ENCODE measurements around the gene MRPS6.

MRPS6 gene

DNA sequence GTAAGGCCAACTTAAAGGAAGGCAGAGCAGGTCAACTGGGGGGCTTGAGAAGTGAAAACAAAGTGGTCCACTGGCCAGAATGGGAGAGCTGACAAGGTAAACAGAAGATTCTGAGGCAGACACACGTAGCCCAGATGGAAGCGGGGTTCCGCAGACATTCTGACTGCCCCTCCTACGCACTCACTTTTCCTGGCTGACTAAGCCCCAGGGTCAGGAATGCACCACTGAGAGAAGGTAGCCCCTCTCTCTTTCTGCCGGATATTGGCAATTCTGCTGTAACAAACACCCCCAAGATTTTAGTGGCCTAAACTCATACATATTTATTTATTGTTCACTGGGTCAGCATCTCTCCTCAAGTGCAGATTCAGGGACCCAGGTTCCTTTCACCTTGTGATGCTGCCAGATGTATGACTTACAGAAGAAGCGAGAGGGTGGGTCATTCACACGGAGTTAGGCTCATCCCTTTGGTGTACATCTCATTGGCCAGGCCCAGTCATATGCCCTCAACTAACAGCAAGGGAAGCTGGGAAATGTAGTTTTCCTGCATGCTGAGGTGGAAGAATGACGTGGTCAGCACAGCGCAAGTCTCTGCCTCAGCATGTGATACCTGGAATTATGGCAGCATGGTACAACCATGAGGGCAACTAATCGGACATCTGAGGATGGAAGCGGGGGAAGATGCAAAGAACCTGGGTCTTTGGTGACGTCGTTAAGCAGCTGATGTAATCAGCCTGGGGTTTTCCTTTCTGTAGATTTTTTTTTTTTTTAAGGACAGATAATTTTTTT, 43.4 kb upstream of the MRPS6 start:
- peak overlapping the region in 1 of 2 experiments; percentile 95 for H2BK12ac ChIP-seq (ENCODE audit: low read length in 2 of 2)
- H2BK5ac ChIP-seq (ENCODE audit: low read depth, low read length, poor library complexity, severe bottlenecking), result no peak overlapping the region
- H3K9ac ChIP-seq (ENCODE audit: low read length), result no peak overlapping the region
- no peak overlapping the region for H2AK5ac ChIP-seq (ENCODE audit: low read length, severe bottlenecking)
- no peak overlapping the region for H3K4ac ChIP-seq (ENCODE audit: low read depth in 1 of 2, low read length in 2 of 2)
- H3K4me3 ChIP-seq (ENCODE audit: insufficient read depth in 1 of 2, low read depth in 1 of 2, low read length in 2 of 2), result no peak overlapping the region
- peak overlapping the region; percentile 88 for H4K91ac ChIP-seq (ENCODE audit: low read length)
- peak overlapping the region; percentile 77 for H4K8ac ChIP-seq (ENCODE audit: low read length)
- no peak overlapping the region for H3K23ac ChIP-seq (ENCODE audit: low read length in 2 of 2)
- DNase-seq, result peak; percentile 78
- H3K9me3 ChIP-seq (ENCODE audit: control insufficient read depth, low read length), result peaks cover 8% of the 10 kb centered on the region
- no peak overlapping the region for H2BK15ac ChIP-seq (ENCODE audit: low read depth, poor library complexity, severe bottlenecking)
- H3K4me2 ChIP-seq (ENCODE audit: low read length, poor library complexity, severe bottlenecking), result no peak overlapping the region
- H3K27ac ChIP-seq (ENCODE audit: low read length, poor library complexity, severe bottlenecking), result no peak overlapping the region
- H3K27me3 ChIP-seq (ENCODE audit: control insufficient read depth in 1 of 2, insufficient read depth in 1 of 2, low read length in 2 of 2), result no peaks in the 10 kb centered on the region
- no peak overlapping the region for H3K14ac ChIP-seq (ENCODE audit: low read length in 2 of 2)
- peak overlapping the region; percentile 57 for H2AFZ ChIP-seq (ENCODE audit: low read depth, low read length)
- no peaks in the 10 kb centered on the region for H3K79me1 ChIP-seq (replicated peaks; ENCODE audit: low read length, poor library complexity, severe bottlenecking)
- H2BK120ac ChIP-seq (ENCODE audit: low read depth, low read length), result no peak overlapping the region
- H3K4me1 ChIP-seq (ENCODE audit: control insufficient read depth, insufficient read depth, low read depth, low read length), result peaks cover 2% of the 10 kb centered on the region
- WGBS, result 60% methylated on average over 11 of the region's 13 CpGs
- H3K36me3 ChIP-seq (ENCODE audit: control insufficient read depth in 1 of 2, insufficient read depth in 2 of 2, low read depth in 1 of 2, low read length in 2 of 2), result no peaks in the 10 kb centered on the region
- no peak overlapping the region for H3K18ac ChIP-seq (ENCODE audit: low read depth in 1 of 2, low read length in 2 of 2)

DNA sequence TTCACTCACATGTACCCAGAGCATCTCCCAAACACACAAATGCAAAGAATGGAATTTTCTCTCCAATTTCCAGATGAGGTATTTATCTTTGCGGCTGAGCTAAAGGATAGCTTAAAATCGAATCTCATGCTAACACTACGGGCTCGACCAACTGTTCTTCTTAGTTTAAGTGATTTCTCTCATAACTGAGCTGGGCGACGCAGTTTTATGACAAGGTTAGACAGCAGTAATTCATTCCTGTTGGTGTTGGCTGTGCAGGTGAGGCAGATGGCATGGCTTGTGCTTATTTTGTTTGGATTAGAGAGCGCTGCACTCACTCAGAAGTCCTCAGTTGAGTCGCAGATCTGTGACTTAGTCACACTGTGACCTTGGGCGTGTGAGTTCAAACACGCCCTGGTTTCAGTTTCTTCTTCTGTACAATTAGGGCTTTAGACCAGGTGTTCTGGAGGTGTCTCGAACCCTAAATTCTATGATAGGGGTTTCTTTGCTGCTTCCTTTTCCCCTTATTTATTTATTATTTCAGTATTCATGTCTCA, 41.5 kb upstream of the MRPS6 start:
- WGBS, result 88% methylated on average over 10 of the region's 11 CpGs
- Histone ChIP-seq H3K4me3 (ENCODE audit: insufficient read depth in 1 of 2, low read depth in 1 of 2, low read length in 2 of 2) (no peak overlapping the region), H3K4ac (ENCODE audit: low read depth in 1 of 2, low read length in 2 of 2) (no peak overlapping the region), H2BK120ac (ENCODE audit: low read depth, low read length) (no peak overlapping the region), H3K14ac (ENCODE audit: low read length in 2 of 2) (no peak overlapping the region), H3K9ac (ENCODE audit: low read length) (no peak overlapping the region), H4K8ac (ENCODE audit: low read length) (no peak overlapping the region), H4K91ac (ENCODE audit: low read length) (no peak overlapping the region), H2BK5ac (ENCODE audit: low read depth, low read length, poor library complexity, severe bottlenecking) (no peak overlapping the region), H2BK15ac (ENCODE audit: low read depth, poor library complexity, severe bottlenecking) (no peak overlapping the region), H2AK5ac (ENCODE audit: low read length, severe bottlenecking) (no peak overlapping the region), H2BK12ac (ENCODE audit: low read length in 2 of 2) (no peak overlapping the region), H3K18ac (ENCODE audit: low read depth in 1 of 2, low read length in 2 of 2) (no peak overlapping the region), H3K36me3 (ENCODE audit: control insufficient read depth in 1 of 2, insufficient read depth in 2 of 2, low read depth in 1 of 2, low read length in 2 of 2) (no peaks in the 10 kb centered on the region), H3K23ac (ENCODE audit: low read length in 2 of 2) (no peak overlapping the region), H3K4me2 (ENCODE audit: low read length, poor library complexity, severe bottlenecking) (no peak overlapping the region), H3K9me3 (ENCODE audit: control insufficient read depth, low read length) (peaks cover 8% of the 10 kb centered on the region), H3K27ac (ENCODE audit: low read length, poor library complexity, severe bottlenecking) (no peak overlapping the region), H2AFZ (ENCODE audit: low read depth, low read length) (no peak overlapping the region), H3K4me1 (ENCODE audit: control insufficient read depth, insufficient read depth, low read depth, low read length) (peaks cover 10% of the 10 kb centered on the region), H3K79me1 (replicated peaks; ENCODE audit: low read length, poor library complexity, severe bottlenecking) (no peaks in the 10 kb centered on the region), H3K27me3 (ENCODE audit: control insufficient read depth in 1 of 2, insufficient read depth in 1 of 2, low read length in 2 of 2) (no peaks in the 10 kb centered on the region)
- DNase-seq, result no peak

GRCh38 chr21:34034369-34035014, 38.9 kb upstream of the MRPS6 start:
- Histone ChIP-seq H3K36me3 (ENCODE audit: control insufficient read depth in 1 of 2, insufficient read depth in 2 of 2, low read depth in 1 of 2, low read length in 2 of 2) (no peaks in the 10 kb centered on the region), H3K79me1 (replicated peaks; ENCODE audit: low read length, poor library complexity, severe bottlenecking) (no peaks in the 10 kb centered on the region)
- 85% methylated on average over 6 of the region's 8 CpGs for WGBS

DNA sequence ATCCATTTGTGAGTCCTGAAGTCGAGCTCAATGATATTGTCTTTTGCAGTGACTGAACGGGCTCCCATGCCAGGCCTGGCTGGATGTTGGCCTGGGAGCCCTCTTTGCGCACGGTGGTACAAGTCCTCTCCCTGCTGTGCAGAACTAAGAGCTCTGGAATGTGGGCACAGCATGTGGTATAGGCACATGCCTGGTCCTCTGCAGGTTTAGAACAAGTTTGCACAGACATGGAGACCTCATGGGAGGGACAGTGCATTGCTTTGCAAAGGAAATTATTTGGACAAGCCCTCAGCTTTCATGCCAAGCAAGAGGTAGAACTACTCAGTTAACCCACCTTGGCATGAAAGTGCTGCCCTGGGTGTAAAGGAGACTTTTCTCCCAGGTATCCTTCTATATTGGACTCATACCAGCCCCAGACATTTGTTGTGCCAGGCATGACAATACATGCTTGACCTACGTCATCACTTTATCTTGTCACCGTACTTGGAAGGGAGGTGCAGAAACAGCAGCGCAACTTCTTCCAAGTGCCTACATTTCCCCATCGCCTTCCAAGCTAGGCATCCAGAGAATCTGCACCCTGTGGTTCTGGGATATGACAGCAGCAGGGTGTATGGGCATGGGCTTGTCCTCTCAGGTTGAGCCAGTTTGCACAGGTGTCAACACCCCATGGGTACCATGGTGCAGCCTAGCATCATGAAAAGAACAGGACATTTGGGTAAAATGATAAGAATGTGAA, 37.6 kb upstream of the MRPS6 start:
- Histone ChIP-seq H3K4ac (ENCODE audit: low read depth in 1 of 2, low read length in 2 of 2) (no peak overlapping the region), H3K27me3 (ENCODE audit: control insufficient read depth in 1 of 2, insufficient read depth in 1 of 2, low read length in 2 of 2) (no peaks in the 10 kb centered on the region), H2AFZ (ENCODE audit: low read depth, low read length) (no peak overlapping the region), H2BK5ac (ENCODE audit: low read depth, low read length, poor library complexity, severe bottlenecking) (no peak overlapping the region), H3K9ac (ENCODE audit: low read length) (no peak overlapping the region), H3K4me1 (ENCODE audit: control insufficient read depth, insufficient read depth, low read depth, low read length) (peaks cover 14% of the 10 kb centered on the region), H3K4me3 (ENCODE audit: insufficient read depth in 1 of 2, low read depth in 1 of 2, low read length in 2 of 2) (no peak overlapping the region), H4K8ac (ENCODE audit: low read length) (no peak overlapping the region), H3K4me2 (ENCODE audit: low read length, poor library complexity, severe bottlenecking) (no peak overlapping the region), H3K18ac (ENCODE audit: low read depth in 1 of 2, low read length in 2 of 2) (no peak overlapping the region), H3K36me3 (ENCODE audit: control insufficient read depth in 1 of 2, insufficient read depth in 2 of 2, low read depth in 1 of 2, low read length in 2 of 2) (no peaks in the 10 kb centered on the region), H4K91ac (ENCODE audit: low read length) (no peak overlapping the region), H2BK15ac (ENCODE audit: low read depth, poor library complexity, severe bottlenecking) (no peak overlapping the region), H3K9me3 (ENCODE audit: control insufficient read depth, low read length) (no peaks in the 10 kb centered on the region), H2AK5ac (ENCODE audit: low read length, severe bottlenecking) (peak overlapping the region; percentile 21), H3K27ac (ENCODE audit: low read length, poor library complexity, severe bottlenecking) (peak overlapping the region; percentile 64), H3K14ac (ENCODE audit: low read length in 2 of 2) (no peak overlapping the region), H2BK120ac (ENCODE audit: low read depth, low read length) (no peak overlapping the region), H3K23ac (ENCODE audit: low read length in 2 of 2) (no peak overlapping the region), H2BK12ac (ENCODE audit: low read length in 2 of 2) (no peak overlapping the region), H3K79me1 (replicated peaks; ENCODE audit: low read length, poor library complexity, severe bottlenecking) (no peaks in the 10 kb centered on the region)
- WGBS, result 95% methylated on average over 8 of the region's 8 CpGs
- DNase-seq, result no peak

More at GRCh38 chr21:34034369-34035014, 38.9 kb upstream of the MRPS6 start:
- H3K23ac ChIP-seq (ENCODE audit: low read length in 2 of 2), result no peak overlapping the region
- H3K4me1 ChIP-seq (ENCODE audit: control insufficient read depth, insufficient read depth, low read depth, low read length), result peaks cover 14% of the 10 kb centered on the region
- no peak overlapping the region for H3K4ac ChIP-seq (ENCODE audit: low read depth in 1 of 2, low read length in 2 of 2)
- H3K18ac ChIP-seq (ENCODE audit: low read depth in 1 of 2, low read length in 2 of 2), result no peak overlapping the region
- H2BK5ac ChIP-seq (ENCODE audit: low read depth, low read length, poor library complexity, severe bottlenecking), result no peak overlapping the region
- no peak overlapping the region for H2BK12ac ChIP-seq (ENCODE audit: low read length in 2 of 2)
- no peaks in the 10 kb centered on the region for H3K27me3 ChIP-seq (ENCODE audit: control insufficient read depth in 1 of 2, insufficient read depth in 1 of 2, low read length in 2 of 2)
- H3K4me2 ChIP-seq (ENCODE audit: low read length, poor library complexity, severe bottlenecking), result peak overlapping the region; percentile 56
- DNase-seq, result no peak
- H3K9me3 ChIP-seq (ENCODE audit: control insufficient read depth, low read length), result no peaks in the 10 kb centered on the region
- peak overlapping the region; percentile 93 for H3K27ac ChIP-seq (ENCODE audit: low read length, poor library complexity, severe bottlenecking)
- H4K8ac ChIP-seq (ENCODE audit: low read length), result no peak overlapping the region
- H2AFZ ChIP-seq (ENCODE audit: low read depth, low read length), result no peak overlapping the region
- H2AK5ac ChIP-seq (ENCODE audit: low read length, severe bottlenecking), result no peak overlapping the region
- no peak overlapping the region for H3K14ac ChIP-seq (ENCODE audit: low read length in 2 of 2)
- no peak overlapping the region for H3K4me3 ChIP-seq (ENCODE audit: insufficient read depth in 1 of 2, low read depth in 1 of 2, low read length in 2 of 2)
- no peak overlapping the region for H2BK15ac ChIP-seq (ENCODE audit: low read depth, poor library complexity, severe bottlenecking)
- H4K91ac ChIP-seq (ENCODE audit: low read length), result no peak overlapping the region
- no peak overlapping the region for H3K9ac ChIP-seq (ENCODE audit: low read length)
- no peak overlapping the region for H2BK120ac ChIP-seq (ENCODE audit: low read depth, low read length)

Data from mesenchymal stem cell (in vitro differentiated cells and primary cell).